GM18858 (cell line): ENCODE data around the gene TARDBP.
"Not testable (repeated sequence)": the region's sequence is repeated elsewhere in the genome, so short reads cannot be mapped to it uniquely, and the experiment has no call there.

ENCODE experiments used
- ATAC-seq: cut with Tn5 transposase; IDR thresholded peaks from one replicate; pipeline ENCODE4 v1.9.1; 2021; ENCODE audit not compliant: unreplicated experiment

TARDBP gene

GRCh38 chr1:11059155-11059967 lies 46.9 kb downstream of the TARDBP start:
- peak; percentile 9 for ATAC-seq

GRCh38 chr1:11059968-11060830 lies 47.7 kb downstream of the TARDBP start, which contains the start of gene SRM:
SRM (minus strand) TSS chr1:11060018; CDS start chr1:11059943, 75 bp downstream.
- ATAC-seq: peak; percentile 86

GRCh38 chr1:11061652-11062365 lies 49.4 kb downstream of the TARDBP start:
- ATAC-seq: no peak

- peak; percentile 32 for ATAC-seq
These were observed 50.5 kb downstream of the TARDBP start for GRCh38 chr1:11062965-11063401.

GRCh38 chr1:11063937-11064537 lies 51.6 kb downstream of the TARDBP start:
- not testable (repeated sequence) for ATAC-seq

- ATAC-seq: no peak
These were observed 52.5 kb downstream of the TARDBP start for GRCh38 chr1:11064942-11065341.

GRCh38 chr1:11065796-11066195 lies 53.3 kb downstream of the TARDBP start:
- no peak for ATAC-seq

- ATAC-seq: no peak
These were observed 55.5 kb downstream of the TARDBP start for GRCh38 chr1:11067716-11068599.

GRCh38 chr1:11068600-11069473 lies 56.4 kb downstream of the TARDBP start:
- ATAC-seq: no peak

GRCh38 chr1:11070876-11071275 lies 58.4 kb downstream of the TARDBP start:
- ATAC-seq: no peak

GRCh38 chr1:11071463-11072215 lies 59.2 kb downstream of the TARDBP start:
- no peak for ATAC-seq

- ATAC-seq: no peak
These were observed 59.9 kb downstream of the TARDBP start for GRCh38 chr1:11072216-11072917.

- ATAC-seq: not testable (repeated sequence)
These were observed 60.9 kb downstream of the TARDBP start for GRCh38 chr1:11073398-11073797.
